HuH-7 (cell line): ENCODE data around the gene TMTC3.
"Not testable (repeated sequence)": the region's sequence is repeated elsewhere in the genome, so short reads cannot be mapped to it uniquely, and the experiment has no call there.

Experiments used
- DNase-seq: peaks from one replicate; pipeline ENCODE4 v3.0.0; 2011; ENCODE audit warnings: low spot score

Gene TMTC3

GRCh38 chr12:88141774-88142609, at the start of gene TMTC3, which contains the start of gene CEP290:
TMTC3 (plus strand) TSS chr12:88142307; CDS start chr12:88148316, 6,009 bp downstream.
CEP290 (minus strand) TSS chr12:88142088; CDS start chr12:88141307, 781 bp downstream.
- peak; percentile 71 for DNase-seq

DNA sequence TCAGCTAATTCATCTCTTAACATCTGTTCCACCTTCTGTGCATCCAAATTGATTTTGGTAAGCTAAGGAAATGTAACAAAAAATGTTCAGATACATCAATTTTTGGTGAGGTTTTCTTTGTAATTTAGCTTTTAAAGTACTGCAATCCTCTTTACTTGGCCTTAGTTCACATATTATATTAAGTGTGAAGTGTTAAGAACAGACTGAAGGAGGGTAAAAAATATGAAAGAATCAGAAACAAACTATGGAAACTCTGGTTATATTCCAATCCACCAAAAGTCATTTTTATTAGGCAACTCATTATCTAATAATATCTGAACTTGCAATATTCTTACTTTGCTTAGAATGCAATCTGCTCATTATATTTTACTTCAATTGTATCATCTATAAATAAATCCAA, 49.3 kb upstream of the TMTC3 start:
- DNase-seq, result no peak

- DNase-seq, result no peak
Measured at GRCh38 chr12:88093573-88093972, 48.5 kb upstream of the TMTC3 start.

DNA sequence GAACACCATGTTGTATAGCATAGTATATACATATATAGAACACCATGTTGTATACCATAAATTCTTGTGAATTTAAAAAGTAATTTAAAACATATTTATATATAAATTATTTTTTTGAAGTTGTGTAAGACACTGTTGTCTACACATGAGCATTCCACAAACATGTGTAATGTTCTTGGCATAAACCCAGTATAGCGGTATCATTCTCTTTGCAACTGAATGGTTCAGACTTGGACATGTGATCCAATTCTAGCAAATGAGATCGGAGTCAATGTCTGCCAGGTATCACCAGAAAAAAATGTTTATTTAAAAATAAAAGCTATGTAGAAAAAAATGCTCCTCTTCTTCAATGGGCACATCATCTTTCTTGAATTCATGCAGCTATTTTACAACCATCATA, 34.1 kb upstream of the TMTC3 start:
- DNase-seq, result no peak

- DNase-seq, result peak; percentile 36
Measured at GRCh38 chr12:88111074-88111652, 30.9 kb upstream of the TMTC3 start.

DNA sequence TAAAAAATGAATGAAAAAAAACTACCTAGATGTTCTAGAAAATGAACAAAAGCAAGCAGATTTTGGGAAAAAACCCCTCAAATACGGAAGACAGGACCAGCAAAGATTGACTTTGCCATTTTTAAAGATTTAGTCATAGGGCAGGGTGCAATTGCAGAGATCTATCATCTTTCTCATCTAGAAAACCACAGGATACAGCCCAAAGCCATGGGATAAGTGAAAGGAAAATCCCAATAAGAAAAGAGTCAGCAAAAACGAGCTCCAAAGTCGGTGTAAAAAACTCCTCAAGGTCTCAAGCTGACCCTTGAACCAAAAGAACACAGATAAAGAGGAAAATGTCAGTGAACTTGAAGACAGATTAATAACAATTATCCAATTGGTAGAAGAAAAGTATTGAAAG, 28.2 kb upstream of the TMTC3 start:
- no peak for DNase-seq

GRCh38 chr12:88122666-88123065, 19.4 kb upstream of the TMTC3 start:
- DNase-seq, result no peak

DNA sequence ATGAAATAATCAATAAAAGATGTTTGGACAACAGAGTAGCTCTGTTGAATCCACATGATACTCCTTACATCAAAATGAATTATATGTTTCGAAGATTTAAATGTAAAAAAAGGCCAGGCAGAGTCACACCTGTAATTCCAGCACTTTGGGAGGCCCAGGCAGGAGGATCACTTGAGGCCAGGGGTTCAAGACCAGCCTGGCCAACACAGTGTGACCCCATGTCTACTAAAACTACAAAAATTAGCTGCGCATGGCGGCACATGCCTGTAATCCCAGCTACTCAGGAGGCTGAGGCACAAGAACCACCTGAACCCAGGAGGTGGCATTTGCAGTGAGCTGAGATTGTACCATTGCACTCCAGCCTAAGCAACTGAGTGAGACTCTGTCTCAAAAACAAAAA, 15.0 kb upstream of the TMTC3 start:
- no peak for DNase-seq

- DNase-seq, result no peak
Measured at GRCh38 chr12:88127855-88128254, 14.3 kb upstream of the TMTC3 start.

DNA sequence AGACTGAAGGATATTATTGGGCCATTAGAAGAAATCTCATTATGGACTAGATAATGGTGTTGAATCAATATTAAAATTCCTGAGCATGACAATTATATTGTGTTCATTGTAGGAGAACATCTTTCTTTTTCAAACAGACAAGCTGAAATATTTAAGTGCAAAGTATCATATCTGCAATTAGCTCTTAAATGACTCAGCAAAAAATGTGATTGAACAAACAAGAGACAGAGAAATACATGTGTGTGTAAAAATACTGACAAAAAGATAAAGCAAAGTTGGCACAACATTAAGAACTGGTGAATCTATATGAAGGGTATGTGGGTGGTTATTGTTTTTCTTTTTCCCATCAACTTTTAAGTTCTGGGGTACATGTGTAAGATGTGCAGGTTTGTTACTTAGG, 9.7 kb upstream of the TMTC3 start:
- no peak for DNase-seq

GRCh38 chr12:88133181-88133580, 8.9 kb upstream of the TMTC3 start:
- not testable (repeated sequence) for DNase-seq

DNA sequence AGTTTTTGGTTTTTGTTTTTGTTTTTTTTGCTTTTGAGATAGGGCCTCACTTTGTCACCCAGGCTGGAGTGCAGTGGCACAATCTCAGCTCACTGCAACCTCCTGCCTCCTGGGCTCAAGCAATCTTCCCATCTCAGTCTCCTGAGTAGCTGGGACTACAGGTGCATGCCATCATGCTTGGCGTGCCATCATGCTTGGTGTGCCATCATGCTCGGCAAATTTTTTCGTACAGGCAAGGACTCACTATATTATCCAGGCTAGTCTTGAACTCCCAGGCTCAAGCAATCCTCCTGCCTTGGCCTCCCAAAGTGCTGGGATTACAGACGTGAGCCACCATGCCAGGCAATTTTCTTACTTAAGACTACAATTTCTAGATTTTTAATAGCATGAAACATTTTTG, 2.4 kb upstream of the TMTC3 start:
- DNase-seq, result not testable (repeated sequence)

DNA sequence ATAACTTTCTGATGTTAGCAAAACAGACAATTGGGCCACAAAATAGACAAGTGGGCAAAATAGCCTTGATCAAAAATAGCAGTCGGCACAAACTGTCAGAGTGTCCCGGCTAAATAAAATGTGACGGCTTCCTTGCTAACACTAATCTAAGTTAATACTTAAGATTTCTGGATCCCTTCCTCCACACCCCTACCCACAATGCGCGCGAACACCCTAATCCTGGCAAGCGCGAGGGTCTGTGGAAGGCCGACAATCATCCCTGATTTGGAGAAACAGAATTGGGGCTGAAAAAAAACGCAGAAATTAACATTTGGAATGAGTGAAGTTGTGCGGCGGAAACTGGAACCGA, 708 bp upstream of the TMTC3 start:
- no peak for DNase-seq

- DNase-seq, result peak; percentile 1
Measured at GRCh38 chr12:88142610-88142991, 494 bp downstream of the TMTC3 start.

DNA sequence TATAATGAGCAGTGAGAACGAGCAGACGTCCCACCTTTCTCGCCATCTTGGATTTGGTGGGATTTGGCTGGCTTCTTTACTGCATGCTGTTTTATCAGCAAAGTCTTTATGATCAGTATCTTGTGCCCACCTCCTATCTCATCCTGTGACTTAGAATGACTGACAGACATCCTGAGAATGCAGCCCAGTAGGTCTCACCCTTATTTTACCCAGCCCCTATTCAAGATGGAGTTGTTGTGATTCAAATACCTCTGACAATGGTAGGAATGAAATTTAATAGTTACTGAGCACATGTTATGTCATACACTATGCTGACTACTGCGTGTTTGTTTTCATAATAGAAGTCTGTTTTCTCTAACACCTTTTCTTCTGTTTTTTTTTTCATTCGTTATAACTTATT, 1.9 kb downstream of the TMTC3 start:
- DNase-seq, result no peak

- DNase-seq, result no peak
Measured at GRCh38 chr12:88144546-88145468, 2.7 kb downstream of the TMTC3 start.

DNA sequence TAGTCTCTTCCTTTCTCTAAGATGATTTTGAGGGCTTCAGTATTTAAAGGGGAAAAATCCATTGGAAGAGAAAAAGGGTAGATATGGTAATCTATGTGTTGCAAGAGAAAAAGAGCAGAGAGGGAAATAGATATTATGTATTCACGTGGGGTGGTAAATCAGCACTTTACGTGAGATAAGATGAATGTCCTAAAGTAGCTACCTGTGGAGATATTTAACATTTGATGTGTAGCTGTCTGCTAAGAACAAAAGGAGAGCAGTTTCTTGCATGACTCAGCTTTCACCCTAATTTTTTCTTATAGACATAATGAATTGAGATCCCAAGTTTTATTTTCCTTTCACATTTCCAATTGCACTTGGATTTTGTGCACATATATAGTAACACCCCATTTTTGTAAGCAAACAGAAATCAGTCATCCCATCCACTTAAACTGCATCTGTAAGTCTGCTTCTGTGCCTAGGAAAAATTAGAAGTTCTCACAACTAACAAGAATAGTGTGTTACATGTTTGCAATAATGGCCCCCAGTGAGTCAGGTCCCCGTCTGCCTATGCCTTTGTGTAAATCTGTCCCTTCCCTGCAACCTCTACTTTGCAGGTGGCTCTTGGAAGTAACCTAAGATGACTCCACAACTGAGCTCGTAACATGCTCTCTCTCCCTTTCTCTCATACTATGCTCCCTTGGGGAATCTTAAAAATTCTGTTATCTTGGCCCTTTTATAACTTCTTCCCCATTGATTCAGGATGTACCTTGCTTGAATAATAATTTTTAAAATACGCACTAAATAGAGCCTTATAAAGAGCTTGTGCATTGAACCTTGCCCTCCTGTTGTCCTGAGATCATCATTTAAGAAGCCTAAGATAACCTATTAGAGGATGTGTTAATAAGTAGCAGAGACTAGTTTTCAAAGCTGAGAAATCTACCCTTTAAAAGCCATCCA, 3.7 kb downstream of the TMTC3 start:
- no peak for DNase-seq

DNA sequence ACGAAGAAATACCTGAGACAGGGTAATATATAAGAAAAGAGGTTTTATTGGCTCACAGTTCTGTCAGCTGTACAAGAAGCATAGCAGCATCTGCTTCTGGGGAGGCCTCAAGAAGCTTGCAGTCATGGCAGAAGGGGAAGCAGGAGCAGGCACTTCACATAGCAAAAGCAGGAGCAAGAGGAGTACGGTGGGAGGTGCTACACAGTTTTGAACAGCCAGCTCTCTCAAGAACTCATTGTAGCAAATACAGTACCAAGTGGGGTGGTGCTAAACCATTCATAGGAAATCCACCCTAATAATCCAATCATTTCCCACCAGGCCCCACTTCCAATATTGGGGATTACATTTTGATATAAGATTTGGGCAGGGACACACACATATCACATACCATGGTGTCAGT, 8.0 kb downstream of the TMTC3 start:
- DNase-seq, result no peak

- DNase-seq, result no peak
Measured at GRCh38 chr12:88153959-88154358, 11.9 kb downstream of the TMTC3 start.

GRCh38 chr12:88156075-88156654, 14.1 kb downstream of the TMTC3 start:
- no peak for DNase-seq

DNA sequence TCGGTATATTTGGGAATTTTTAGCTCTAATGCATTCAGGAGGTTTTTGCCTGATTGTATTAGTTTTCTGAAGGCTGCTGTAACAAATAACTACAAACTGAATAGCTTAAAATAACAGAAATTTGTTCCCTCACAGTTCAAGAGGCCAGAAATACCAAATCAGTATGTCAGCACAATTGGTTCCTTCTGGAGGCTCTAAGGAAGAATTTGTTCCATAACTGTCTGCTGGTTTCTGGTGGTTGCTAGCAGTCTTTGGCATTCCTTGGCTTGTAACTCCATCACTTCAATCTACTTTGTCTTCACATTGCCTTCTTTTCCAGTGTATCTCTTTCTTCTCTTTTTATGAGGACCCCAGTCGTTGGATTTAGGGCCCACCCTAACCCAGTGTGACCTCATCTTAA, 21.3 kb downstream of the TMTC3 start:
- DNase-seq, result no peak
